HepG2 (cell line): Measurements from ENCODE around the gene LYRM7. TPM values are rescaled to one million over a fixed set of nuclear protein-coding genes. Genes with fewer than 3 reads are reported as not detected.

Experiments used
- EHMT2 ChIP-seq: fragments of 200-600 bp; sonication (generic); IDR thresholded peaks from 2 replicates; pipeline ENCODE4 v1.7.0; 2017; ENCODE audit warnings: antibody characterized with exemption, low read depth, low read length, borderline replicate concordance
- HDAC1 ChIP-seq: sonication (generic); formaldehyde crosslinking; IDR thresholded peaks from 2 replicates; pipeline ENCODE4 v1.5.1; 2020; ENCODE audit warnings: mild to moderate bottlenecking, missing genetic modification reagents
- HOXA7 ChIP-seq: sonication (generic); formaldehyde crosslinking; IDR thresholded peaks from 2 replicates; pipeline ENCODE4 v1.8.1; 2022; ENCODE audit warnings: mild to moderate bottlenecking, missing genetic modification reagents, moderate library complexity
- MBNL3 ChIP-seq: fragments of 250-450 bp; sonication (Bioruptor Pico); conservative IDR thresholded peaks from 2 replicates; pipeline ENCODE4 v1.8.0; 2022; ENCODE audit warnings: mild to moderate bottlenecking, inconsistent platforms
- MYC ChIP-seq: sonication (generic); formaldehyde crosslinking; IDR thresholded peaks from 2 replicates; pipeline ENCODE4 v1.9.0; 2021; ENCODE audit warnings: missing genetic modification reagents, borderline replicate concordance
- PHF8 ChIP-seq: sonication (generic); formaldehyde crosslinking; IDR thresholded peaks from 2 replicates; pipeline ENCODE4 v1.5.0; 2020; ENCODE audit warnings: missing genetic modification reagents
- RFXAP ChIP-seq: sonication (generic); formaldehyde crosslinking; IDR thresholded peaks from 2 replicates; pipeline ENCODE4 v1.4.0; 2020; ENCODE audit warnings: missing genetic modification reagents, borderline replicate concordance
- U2AF2 ChIP-seq: fragments of 200-400 bp; formaldehyde crosslinking; IDR thresholded peaks from 2 replicates; pipeline ENCODE4 v1.6.1; 2017; ENCODE audit warnings: low read depth, mild to moderate bottlenecking, low read length
- ZNF101 ChIP-seq: sonication (generic); formaldehyde crosslinking; IDR thresholded peaks from 2 replicates; pipeline ENCODE4 v1.4.0; 2020; ENCODE audit warnings: mild to moderate bottlenecking, low read depth, missing genetic modification reagents, borderline replicate concordance
- polyA plus RNA-seq, 8 experiments: library from polyadenylated mRNA; depleted of rRNA in 3 of 8; stranded (reverse) in 7 of 8; unstranded in 1 of 8; fragments of >200 nt; fragmentation: Illumina TruSeq in 4 of 8; extraction: Trizol in 4 of 8; gene quantifications; 2 replicates each; pipeline versions ENCODE4 v1.2.1 to v1.2.3, GENCODE V29; 2011 to 2016; ENCODE audit warnings: low read depth in 4 of 8, missing spikeins in 1 of 8, mixed read lengths in 1 of 8; ENCODE audit not compliant: insufficient read depth in 1 of 8
- total RNA-seq, 5 experiments: library from RNA; depleted of rRNA; stranded (reverse); fragments of >200 nt; fragmentation: Illumina TruSeq; extraction: Trizol; gene quantifications; 2 replicates each; pipeline ENCODE4 v1.2.3, GENCODE V29; 2016; ENCODE audit warnings: low read depth in 1 of 5
- TF ChIP-seq, protein P1 (sequence below): sonication (generic); formaldehyde crosslinking; IDR thresholded peaks from 2 replicates; pipeline ENCODE4 v1.4.0; 2020; ENCODE audit warnings: mild to moderate bottlenecking, low read depth, missing genetic modification reagents
- TF ChIP-seq, protein P2 (sequence below): sonication (generic); formaldehyde crosslinking; IDR thresholded peaks from 2 replicates; pipeline ENCODE4 v1.5.1; 2020; ENCODE audit warnings: mild to moderate bottlenecking, missing genetic modification reagents, moderate library complexity
- TF ChIP-seq, protein P3 (sequence below): sonication (generic); formaldehyde crosslinking; IDR thresholded peaks from 2 replicates; pipeline ENCODE4 v1.9.0; 2021; ENCODE audit warnings: mild to moderate bottlenecking, missing genetic modification reagents
- TF ChIP-seq, protein P4 (sequence below): sonication (generic); formaldehyde crosslinking; IDR thresholded peaks from 2 replicates; pipeline ENCODE4 v1.5.0; 2020; ENCODE audit warnings: mild to moderate bottlenecking, missing genetic modification reagents, moderate library complexity

Gene LYRM7
- total and polyA plus RNA-seq, 2 of the 13 experiments (the other 11 are each of a cell fraction or from before 2014, with no cell fraction given): 3.0 to 5.5 TPM

DNA sequence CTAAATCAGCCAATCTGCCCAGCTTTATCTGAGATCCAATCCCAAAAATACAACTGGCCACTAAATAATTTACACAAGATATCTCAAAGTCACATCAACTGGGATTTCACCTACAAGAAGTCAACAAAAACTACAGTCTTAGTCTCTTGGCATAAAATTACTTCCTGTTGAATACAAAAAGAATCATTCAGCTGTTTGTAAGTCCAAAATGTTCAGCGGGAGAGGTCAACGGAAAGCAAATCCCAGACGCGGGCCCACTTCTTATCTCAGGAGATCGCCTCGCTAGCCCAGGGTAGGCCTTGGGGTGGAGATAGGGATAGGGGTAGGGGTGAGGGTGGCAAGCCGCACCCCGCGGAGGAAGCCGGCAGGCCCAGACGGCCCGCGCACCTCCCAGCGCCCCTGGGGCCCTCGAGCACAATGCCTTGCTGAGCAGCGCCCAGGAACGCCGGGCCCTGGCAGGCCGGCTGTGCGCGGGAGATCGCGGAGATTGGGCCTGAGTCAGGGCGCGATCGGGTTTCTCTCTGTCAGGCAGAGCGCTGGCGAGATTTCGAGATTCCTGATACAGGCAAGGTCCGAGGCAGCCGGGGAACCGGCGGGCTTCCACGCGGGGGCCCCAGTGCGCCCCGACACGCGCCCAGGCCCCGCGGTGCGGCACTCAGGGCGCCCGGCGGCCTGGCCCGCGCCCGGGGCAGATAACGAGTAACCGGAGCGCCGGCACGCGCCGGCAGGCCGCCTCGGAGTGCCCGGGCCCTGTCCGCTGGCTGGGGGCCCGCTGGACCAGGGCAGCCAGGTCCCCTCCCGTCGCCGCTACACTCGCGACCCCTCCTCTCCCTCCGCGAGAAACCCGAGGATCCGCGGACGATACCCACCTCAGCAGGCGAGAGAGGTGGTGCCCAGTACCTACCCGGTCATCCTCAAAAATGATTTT is 6.3 kb upstream of the LYRM7 start (continued):
- TF ChIP-seq, protein P1, sequence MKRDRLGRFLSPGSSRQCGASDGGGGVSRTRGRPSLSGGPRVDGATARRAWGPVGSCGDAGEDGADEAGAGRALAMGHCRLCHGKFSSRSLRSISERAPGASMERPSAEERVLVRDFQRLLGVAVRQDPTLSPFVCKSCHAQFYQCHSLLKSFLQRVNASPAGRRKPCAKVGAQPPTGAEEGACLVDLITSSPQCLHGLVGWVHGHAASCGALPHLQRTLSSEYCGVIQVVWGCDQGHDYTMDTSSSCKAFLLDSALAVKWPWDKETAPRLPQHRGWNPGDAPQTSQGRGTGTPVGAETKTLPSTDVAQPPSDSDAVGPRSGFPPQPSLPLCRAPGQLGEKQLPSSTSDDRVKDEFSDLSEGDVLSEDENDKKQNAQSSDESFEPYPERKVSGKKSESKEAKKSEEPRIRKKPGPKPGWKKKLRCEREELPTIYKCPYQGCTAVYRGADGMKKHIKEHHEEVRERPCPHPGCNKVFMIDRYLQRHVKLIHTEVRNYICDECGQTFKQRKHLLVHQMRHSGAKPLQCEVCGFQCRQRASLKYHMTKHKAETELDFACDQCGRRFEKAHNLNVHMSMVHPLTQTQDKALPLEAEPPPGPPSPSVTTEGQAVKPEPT (CRISPR knock-in tag): no peak; the same call in 1 of the 2 replicates
- TF ChIP-seq U2AF2: no peak
- TF ChIP-seq ZNF101 (CRISPR knock-in tag): no peak
- peak; percentile 82 for TF ChIP-seq PHF8 (CRISPR knock-in tag)
- TF ChIP-seq, protein P2, sequence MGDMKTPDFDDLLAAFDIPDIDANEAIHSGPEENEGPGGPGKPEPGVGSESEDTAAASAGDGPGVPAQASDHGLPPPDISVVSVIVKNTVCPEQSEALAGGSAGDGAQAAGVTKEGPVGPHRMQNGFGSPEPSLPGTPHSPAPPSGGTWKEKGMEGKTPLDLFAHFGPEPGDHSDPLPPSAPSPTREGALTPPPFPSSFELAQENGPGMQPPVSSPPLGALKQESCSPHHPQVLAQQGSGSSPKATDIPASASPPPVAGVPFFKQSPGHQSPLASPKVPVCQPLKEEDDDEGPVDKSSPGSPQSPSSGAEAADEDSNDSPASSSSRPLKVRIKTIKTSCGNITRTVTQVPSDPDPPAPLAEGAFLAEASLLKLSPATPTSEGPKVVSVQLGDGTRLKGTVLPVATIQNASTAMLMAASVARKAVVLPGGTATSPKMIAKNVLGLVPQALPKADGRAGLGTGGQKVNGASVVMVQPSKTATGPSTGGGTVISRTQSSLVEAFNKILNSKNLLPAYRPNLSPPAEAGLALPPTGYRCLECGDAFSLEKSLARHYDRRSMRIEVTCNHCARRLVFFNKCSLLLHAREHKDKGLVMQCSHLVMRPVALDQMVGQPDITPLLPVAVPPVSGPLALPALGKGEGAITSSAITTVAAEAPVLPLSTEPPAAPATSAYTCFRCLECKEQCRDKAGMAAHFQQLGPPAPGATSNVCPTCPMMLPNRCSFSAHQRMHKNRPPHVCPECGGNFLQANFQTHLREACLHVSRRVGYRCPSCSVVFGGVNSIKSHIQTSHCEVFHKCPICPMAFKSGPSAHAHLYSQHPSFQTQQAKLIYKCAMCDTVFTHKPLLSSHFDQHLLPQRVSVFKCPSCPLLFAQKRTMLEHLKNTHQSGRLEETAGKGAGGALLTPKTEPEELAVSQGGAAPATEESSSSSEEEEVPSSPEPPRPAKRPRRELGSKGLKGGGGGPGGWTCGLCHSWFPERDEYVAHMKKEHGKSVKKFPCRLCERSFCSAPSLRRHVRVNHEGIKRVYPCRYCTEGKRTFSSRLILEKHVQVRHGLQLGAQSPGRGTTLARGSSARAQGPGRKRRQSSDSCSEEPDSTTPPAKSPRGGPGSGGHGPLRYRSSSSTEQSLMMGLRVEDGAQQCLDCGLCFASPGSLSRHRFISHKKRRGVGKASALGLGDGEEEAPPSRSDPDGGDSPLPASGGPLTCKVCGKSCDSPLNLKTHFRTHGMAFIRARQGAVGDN (CRISPR knock-in tag): peak; percentile 69
- TF ChIP-seq RFXAP (CRISPR knock-in tag): 0 out of 2 replicates have a peak, but pooled peaks have one; percentile 1
- no peak for TF ChIP-seq EHMT2
- TF ChIP-seq HDAC1 (CRISPR knock-in tag): peak; percentile 49
- TF ChIP-seq, protein P3, sequence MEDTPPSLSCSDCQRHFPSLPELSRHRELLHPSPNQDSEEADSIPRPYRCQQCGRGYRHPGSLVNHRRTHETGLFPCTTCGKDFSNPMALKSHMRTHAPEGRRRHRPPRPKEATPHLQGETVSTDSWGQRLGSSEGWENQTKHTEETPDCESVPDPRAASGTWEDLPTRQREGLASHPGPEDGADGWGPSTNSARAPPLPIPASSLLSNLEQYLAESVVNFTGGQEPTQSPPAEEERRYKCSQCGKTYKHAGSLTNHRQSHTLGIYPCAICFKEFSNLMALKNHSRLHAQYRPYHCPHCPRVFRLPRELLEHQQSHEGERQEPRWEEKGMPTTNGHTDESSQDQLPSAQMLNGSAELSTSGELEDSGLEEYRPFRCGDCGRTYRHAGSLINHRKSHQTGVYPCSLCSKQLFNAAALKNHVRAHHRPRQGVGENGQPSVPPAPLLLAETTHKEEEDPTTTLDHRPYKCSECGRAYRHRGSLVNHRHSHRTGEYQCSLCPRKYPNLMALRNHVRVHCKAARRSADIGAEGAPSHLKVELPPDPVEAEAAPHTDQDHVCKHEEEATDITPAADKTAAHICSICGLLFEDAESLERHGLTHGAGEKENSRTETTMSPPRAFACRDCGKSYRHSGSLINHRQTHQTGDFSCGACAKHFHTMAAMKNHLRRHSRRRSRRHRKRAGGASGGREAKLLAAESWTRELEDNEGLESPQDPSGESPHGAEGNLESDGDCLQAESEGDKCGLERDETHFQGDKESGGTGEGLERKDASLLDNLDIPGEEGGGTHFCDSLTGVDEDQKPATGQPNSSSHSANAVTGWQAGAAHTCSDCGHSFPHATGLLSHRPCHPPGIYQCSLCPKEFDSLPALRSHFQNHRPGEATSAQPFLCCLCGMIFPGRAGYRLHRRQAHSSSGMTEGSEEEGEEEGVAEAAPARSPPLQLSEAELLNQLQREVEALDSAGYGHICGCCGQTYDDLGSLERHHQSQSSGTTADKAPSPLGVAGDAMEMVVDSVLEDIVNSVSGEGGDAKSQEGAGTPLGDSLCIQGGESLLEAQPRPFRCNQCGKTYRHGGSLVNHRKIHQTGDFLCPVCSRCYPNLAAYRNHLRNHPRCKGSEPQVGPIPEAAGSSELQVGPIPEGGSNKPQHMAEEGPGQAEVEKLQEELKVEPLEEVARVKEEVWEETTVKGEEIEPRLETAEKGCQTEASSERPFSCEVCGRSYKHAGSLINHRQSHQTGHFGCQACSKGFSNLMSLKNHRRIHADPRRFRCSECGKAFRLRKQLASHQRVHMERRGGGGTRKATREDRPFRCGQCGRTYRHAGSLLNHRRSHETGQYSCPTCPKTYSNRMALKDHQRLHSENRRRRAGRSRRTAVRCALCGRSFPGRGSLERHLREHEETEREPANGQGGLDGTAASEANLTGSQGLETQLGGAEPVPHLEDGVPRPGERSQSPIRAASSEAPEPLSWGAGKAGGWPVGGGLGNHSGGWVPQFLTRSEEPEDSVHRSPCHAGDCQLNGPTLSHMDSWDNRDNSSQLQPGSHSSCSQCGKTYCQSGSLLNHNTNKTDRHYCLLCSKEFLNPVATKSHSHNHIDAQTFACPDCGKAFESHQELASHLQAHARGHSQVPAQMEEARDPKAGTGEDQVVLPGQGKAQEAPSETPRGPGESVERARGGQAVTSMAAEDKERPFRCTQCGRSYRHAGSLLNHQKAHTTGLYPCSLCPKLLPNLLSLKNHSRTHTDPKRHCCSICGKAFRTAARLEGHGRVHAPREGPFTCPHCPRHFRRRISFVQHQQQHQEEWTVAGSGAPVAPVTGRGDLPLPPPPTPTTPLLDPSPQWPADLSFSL (CRISPR knock-in tag): no peak
- TF ChIP-seq MYC: no peak; the same call in 1 of the 2 replicates
- TF ChIP-seq MBNL3 (CRISPR knock-in tag): no peak
- TF ChIP-seq, protein P4, sequence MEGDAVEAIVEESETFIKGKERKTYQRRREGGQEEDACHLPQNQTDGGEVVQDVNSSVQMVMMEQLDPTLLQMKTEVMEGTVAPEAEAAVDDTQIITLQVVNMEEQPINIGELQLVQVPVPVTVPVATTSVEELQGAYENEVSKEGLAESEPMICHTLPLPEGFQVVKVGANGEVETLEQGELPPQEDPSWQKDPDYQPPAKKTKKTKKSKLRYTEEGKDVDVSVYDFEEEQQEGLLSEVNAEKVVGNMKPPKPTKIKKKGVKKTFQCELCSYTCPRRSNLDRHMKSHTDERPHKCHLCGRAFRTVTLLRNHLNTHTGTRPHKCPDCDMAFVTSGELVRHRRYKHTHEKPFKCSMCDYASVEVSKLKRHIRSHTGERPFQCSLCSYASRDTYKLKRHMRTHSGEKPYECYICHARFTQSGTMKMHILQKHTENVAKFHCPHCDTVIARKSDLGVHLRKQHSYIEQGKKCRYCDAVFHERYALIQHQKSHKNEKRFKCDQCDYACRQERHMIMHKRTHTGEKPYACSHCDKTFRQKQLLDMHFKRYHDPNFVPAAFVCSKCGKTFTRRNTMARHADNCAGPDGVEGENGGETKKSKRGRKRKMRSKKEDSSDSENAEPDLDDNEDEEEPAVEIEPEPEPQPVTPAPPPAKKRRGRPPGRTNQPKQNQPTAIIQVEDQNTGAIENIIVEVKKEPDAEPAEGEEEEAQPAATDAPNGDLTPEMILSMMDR (CRISPR knock-in tag): no peak; the same call in 1 of the 2 replicates
- TF ChIP-seq HOXA7: no peak
